Measurements from ENCODE around the gene CES2.

DNA sequence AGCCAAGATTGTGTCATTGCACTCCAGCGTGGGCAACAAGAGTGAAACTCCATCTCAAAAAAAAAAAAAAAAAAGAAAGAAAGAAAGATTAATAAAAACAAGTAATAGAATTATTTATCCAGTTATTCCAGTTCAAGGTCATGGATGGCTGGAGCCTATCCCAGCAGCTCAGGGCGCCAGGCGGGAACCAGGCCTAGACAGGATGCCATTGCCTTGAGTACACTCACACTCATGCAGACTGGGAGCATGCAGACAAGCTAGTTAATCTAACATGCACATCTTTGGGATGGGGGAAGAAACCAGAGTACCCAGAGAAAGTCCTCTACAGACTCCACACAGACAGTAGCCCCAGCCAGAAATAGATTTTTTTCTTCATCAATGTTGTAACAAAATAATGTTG, 37.1 kb upstream of the CES2 start:
- TF ChIP-seq, protein P1, sequence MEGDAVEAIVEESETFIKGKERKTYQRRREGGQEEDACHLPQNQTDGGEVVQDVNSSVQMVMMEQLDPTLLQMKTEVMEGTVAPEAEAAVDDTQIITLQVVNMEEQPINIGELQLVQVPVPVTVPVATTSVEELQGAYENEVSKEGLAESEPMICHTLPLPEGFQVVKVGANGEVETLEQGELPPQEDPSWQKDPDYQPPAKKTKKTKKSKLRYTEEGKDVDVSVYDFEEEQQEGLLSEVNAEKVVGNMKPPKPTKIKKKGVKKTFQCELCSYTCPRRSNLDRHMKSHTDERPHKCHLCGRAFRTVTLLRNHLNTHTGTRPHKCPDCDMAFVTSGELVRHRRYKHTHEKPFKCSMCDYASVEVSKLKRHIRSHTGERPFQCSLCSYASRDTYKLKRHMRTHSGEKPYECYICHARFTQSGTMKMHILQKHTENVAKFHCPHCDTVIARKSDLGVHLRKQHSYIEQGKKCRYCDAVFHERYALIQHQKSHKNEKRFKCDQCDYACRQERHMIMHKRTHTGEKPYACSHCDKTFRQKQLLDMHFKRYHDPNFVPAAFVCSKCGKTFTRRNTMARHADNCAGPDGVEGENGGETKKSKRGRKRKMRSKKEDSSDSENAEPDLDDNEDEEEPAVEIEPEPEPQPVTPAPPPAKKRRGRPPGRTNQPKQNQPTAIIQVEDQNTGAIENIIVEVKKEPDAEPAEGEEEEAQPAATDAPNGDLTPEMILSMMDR (IDR thresholded peaks at IDR 0.05), result no peak
- TF ChIP-seq POLR2A (IDR thresholded peaks at IDR 0.05), result no peak

Measured in ovary (tissue), 3 donors.